SK-N-SH treated with all-trans-retinoic acid at 6 μM for 48 hours (cell line): ENCODE data around the gene ANXA5.
"Not testable (repeated sequence)": the region's sequence is repeated elsewhere in the genome, so short reads cannot be mapped to it uniquely, and the experiment has no call there.

Source experiments
- ATAC-seq: fragments of 200-7000 bp; cut with Tn5 transposase; 3 replicates; pipeline ENCODE4 v1.9.1; 2020; ENCODE audit warnings: mild to moderate bottlenecking, moderate library complexity
- ARNTL ChIP-seq: fragments of 450-650 bp; formaldehyde crosslinking; IDR thresholded peaks from 2 replicates; pipeline ENCODE4 v1.5.0; 2020; ENCODE audit warnings: low read depth, mild to moderate bottlenecking, moderate library complexity, borderline replicate concordance
- CSDC2 ChIP-seq: fragments of 250-450 bp; sonication (Bioruptor Pico); IDR thresholded peaks from 2 replicates; pipeline ENCODE4 v1.5.0; 2020; ENCODE audit warnings: mild to moderate bottlenecking, moderate library complexity
- ESRRG ChIP-seq: fragments of 250-450 bp; sonication (Bioruptor Pico); IDR thresholded peaks from 2 replicates; pipeline ENCODE4 v1.6.1; 2021; ENCODE audit warnings: mild to moderate bottlenecking
- GLIS3 ChIP-seq: fragments of 250-450 bp; sonication (Bioruptor Pico); IDR thresholded peaks from 2 replicates; pipeline ENCODE4 v1.5.0; 2020; ENCODE audit warnings: mild to moderate bottlenecking, moderate library complexity
- ISL1 ChIP-seq: fragments of 250-450 bp; sonication (Bioruptor Pico); IDR thresholded peaks from 2 replicates; pipeline ENCODE4 v2.1.2; 2022; ENCODE audit warnings: mild to moderate bottlenecking, moderate library complexity
- OSR1 ChIP-seq: fragments of 250-450 bp; sonication (Bioruptor Pico); IDR thresholded peaks from 2 replicates; pipeline ENCODE4 v1.8.0; 2022; ENCODE audit warnings: moderate library complexity, mild to moderate bottlenecking, inconsistent platforms
- SNAI2 ChIP-seq: fragments of 250-450 bp; sonication (Bioruptor Pico); IDR thresholded peaks from 2 replicates; pipeline ENCODE4 v1.5.0; 2020; ENCODE audit warnings: mild to moderate bottlenecking, moderate library complexity
- TCF4 ChIP-seq: fragments of 250-450 bp; sonication (Bioruptor Pico); IDR thresholded peaks from 2 replicates; pipeline ENCODE4 v1.8.0; 2021; ENCODE audit warnings: mild to moderate bottlenecking, moderate library complexity, borderline replicate concordance
- TOX ChIP-seq: fragments of 250-450 bp; sonication (Bioruptor Pico); IDR thresholded peaks from 2 replicates; pipeline ENCODE4 v1.8.0; 2021; ENCODE audit warnings: mild to moderate bottlenecking, moderate library complexity, borderline replicate concordance
- ZC3H10 ChIP-seq: fragments of 250-450 bp; sonication (Bioruptor Pico); IDR thresholded peaks from 2 replicates; pipeline ENCODE4 v1.5.1; 2021; ENCODE audit warnings: mild to moderate bottlenecking, moderate library complexity
- ZFP3 ChIP-seq: fragments of 250-450 bp; sonication (Bioruptor Pico); IDR thresholded peaks from 2 replicates; pipeline ENCODE4 v1.5.0; 2020; ENCODE audit warnings: mild to moderate bottlenecking, moderate library complexity
- ZFP30 ChIP-seq: fragments of 450-650 bp; formaldehyde crosslinking; IDR thresholded peaks from 2 replicates; pipeline ENCODE4 v1.5.0; 2022; ENCODE audit warnings: mild to moderate bottlenecking, moderate library complexity
- ZNF565 ChIP-seq: fragments of 450-650 bp; formaldehyde crosslinking; conservative IDR thresholded peaks from 2 replicates; pipeline ENCODE4 v1.5.0; 2020; ENCODE audit warnings: low read depth, mild to moderate bottlenecking, moderate library complexity
- ZNF70 ChIP-seq: fragments of 450-650 bp; formaldehyde crosslinking; IDR thresholded peaks from 2 replicates; pipeline ENCODE4 v1.5.0; 2020; ENCODE audit warnings: mild to moderate bottlenecking, moderate library complexity
- TF ChIP-seq, protein P1 (sequence below): fragments of 250-450 bp; sonication (Bioruptor Pico); IDR thresholded peaks from 2 replicates; pipeline ENCODE4 v1.5.1; 2021; ENCODE audit warnings: mild to moderate bottlenecking, moderate library complexity
- TF ChIP-seq, protein P2 (sequence below): fragments of 250-450 bp; sonication (Bioruptor Pico); IDR thresholded peaks from 2 replicates; pipeline ENCODE4 v1.8.0; 2021; ENCODE audit warnings: low read depth, mild to moderate bottlenecking, moderate library complexity, borderline replicate concordance
- TF ChIP-seq, protein P3 (sequence below): fragments of 250-450 bp; sonication (Bioruptor Pico); IDR thresholded peaks from 2 replicates; pipeline ENCODE4 v1.5.0; 2020; ENCODE audit warnings: mild to moderate bottlenecking, moderate library complexity

Gene ANXA5

DNA sequence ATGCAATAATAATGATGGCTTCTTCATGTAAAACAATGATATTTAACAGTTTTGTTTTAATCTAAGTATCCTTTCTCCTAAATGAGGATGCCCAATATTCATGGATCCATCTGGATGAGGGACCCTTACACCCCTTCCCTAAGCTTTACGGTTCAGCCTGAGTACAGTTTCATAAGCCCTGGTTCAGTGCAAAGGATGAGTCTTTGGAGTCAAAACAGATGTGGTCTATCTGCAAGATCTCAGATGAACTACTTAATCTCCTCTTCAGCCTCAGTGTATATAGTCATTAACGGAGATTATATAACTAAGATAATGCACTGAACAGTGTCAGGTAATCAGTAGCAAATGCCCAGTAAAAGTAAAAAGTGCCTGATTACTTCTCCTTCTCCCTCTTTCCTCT lies 22.1 kb downstream of the ANXA5 start (continued):
- no peak for TF ChIP-seq ZNF70 (CRISPR knock-in tag)
- TF ChIP-seq ZNF565 (CRISPR knock-in tag): no peak

DNA sequence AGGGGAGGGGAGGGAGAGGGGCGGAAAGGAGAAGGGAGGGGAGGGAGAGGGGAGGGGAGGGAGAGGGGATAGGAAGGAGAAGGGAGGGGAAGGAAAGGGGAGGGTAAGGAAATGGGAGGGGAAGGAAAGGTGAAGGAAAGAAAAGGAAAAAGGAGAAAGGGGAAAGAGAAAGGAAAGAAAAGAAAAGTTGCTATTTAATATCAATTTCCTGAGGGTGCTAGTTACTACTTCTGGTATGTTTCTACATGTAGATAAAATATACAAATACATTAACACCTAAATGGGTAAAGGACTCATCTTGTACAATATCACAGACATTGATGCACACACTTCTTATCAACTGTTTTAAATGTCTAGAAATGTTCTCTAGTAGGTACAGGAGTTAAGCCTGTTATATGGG lies 22.6 kb downstream of the ANXA5 start:
- ATAC-seq: no peak
- TF ChIP-seq OSR1 (CRISPR knock-in tag) (no peak), ARNTL (CRISPR knock-in tag) (no peak), TCF4 (no peak)

DNA sequence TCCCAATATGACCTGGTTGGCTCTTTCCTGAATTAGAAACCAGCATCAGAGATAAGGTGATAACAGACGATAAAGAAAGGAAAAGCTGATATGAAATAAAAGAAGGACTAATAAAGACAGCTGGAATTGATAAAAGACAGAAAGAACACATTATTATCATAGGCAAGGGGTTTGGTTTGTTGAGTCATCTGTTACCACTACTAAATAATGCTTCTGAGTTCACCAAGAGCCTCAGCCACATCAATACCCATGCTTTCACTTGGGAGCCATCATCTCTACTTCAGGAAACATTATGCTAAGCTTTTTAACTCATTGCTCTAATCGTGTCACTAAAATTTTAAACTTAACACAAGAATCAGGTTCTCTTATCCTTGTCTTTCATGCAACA lies 27.6 kb downstream of the ANXA5 start:
- ATAC-seq: peak; percentile 76

DNA sequence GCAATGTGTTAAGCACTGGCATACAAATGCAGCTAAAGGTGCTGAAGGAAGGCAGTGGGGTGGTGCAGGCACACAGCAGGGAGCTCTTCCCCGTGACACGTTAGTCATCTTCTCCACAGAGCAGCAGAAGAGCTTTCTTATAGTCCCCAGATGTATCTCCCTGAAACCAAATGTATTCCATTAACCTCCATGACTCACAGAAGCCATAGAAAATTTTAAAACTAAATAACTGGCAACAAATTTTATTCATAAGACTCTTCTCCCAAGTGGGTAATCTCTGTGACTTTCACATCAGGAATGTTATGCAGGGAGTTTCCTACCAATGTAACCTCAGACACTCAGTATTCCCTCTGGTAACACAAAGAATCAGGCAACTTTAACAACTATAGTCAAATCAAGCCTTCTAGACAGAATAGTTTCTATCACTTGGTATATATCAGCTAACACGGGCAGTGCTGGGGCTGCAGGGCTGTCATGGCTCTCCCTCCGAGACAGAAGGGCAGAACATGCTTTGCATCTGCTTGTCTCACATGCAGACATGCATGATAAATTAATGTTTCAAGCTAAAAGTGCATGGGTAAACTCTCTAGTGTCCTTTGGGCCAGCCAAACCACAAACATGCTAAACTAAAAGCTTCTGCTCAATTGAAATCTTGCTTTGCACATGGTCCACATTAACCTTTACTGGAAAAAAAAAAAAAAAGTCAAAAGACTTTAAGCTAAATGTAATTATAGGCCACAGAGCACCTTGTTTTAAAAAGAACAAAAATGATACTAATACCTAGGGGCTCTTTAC lies 28.2 kb downstream of the ANXA5 start:
- peak; percentile 92 for ATAC-seq
- TF ChIP-seq ISL1 (peak; percentile 38; the same call in 1 of the 2 replicates), CSDC2 (CRISPR knock-in tag) (no peak)

More for the DNA sequence above, 27.6 kb downstream of the ANXA5 start:
- TF ChIP-seq ZNF70 (CRISPR knock-in tag) (no peak), ZFP3 (CRISPR knock-in tag) (no peak), ZC3H10 (CRISPR knock-in tag) (no peak)
- TF ChIP-seq, protein P1, sequence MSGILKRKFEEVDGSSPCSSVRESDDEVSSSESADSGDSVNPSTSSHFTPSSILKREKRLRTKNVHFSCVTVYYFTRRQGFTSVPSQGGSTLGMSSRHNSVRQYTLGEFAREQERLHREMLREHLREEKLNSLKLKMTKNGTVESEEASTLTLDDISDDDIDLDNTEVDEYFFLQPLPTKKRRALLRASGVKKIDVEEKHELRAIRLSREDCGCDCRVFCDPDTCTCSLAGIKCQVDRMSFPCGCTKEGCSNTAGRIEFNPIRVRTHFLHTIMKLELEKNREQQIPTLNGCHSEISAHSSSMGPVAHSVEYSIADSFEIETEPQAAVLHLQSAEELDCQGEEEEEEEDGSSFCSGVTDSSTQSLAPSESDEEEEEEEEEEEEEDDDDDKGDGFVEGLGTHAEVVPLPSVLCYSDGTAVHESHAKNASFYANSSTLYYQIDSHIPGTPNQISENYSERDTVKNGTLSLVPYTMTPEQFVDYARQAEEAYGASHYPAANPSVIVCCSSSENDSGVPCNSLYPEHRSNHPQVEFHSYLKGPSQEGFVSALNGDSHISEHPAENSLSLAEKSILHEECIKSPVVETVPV (CRISPR knock-in tag): no peak

DNA sequence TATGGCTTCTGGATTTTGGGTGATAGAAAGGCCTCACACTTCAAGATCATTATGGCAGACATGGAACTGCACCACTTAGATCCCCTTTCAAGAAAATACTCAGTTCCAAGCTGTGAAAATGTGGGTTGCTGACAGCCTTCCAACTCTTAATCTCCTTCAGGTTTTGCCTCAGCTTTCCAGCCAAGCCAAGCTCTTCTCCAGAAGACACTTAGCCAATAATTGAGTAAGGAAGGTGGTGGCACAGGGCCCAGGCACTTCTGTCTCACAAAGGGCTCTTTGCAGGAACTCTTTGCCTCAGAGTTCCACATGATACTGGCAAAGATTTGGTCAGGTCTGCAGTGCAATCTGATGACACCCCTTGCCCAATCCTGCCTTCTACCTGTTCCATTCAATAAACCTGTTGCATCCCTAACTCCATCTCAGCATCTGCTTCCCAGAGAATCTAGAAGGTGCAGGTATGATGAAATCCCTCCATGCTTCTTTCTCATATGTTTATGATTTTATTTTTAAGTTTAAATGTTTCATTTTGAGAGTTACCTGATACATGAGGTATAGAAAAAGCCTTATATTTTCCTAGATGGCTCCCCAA lies 30.6 kb downstream of the ANXA5 start:
- no peak for ATAC-seq
- TF ChIP-seq TOX (CRISPR knock-in tag) (no peak), ESRRG (CRISPR knock-in tag) (no peak), ZFP30 (no peak)

DNA sequence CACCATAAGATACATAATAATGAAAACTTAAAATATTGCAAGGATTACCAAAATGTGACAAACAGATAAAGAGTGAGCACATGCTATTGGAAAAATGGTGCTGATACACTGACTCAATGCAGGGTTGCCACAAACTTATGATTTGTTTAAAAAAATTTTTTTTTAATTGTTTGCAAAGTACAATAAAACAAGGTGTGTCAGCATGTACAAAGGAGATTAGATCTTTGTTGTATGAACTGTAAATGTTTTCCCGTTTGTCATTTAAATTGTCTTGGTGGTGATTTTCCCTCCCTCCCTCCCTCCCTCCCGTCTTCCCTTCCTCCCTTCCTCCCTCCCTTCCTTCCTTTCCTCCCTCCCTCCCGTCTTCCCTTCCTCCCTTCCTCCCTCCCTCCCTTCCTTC lies 31.4 kb downstream of the ANXA5 start:
- ATAC-seq: no peak

DNA sequence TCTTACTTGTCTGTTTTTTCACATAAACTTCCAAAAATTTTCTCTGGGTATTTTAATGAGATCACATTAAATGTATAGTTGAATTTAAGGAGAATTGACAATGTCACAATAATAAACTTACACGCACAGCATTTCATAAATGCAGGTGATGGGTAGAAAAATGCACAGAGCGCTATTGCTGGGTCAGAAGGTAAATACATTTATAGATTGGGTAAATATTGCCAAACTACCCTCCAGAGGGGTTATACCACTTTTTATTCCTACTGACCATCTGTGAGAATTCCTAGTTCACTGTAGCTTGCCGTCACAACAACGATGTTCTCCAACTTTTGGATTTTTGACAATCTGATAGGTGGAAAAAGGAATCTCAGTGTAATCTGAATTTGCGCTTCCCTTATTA lies 34.6 kb downstream of the ANXA5 start:
- TF ChIP-seq TCF4 (no peak), ZFP30 (no peak), TOX (CRISPR knock-in tag) (no peak), SNAI2 (no peak), ZFP3 (CRISPR knock-in tag) (no peak), CSDC2 (CRISPR knock-in tag) (no peak)
- TF ChIP-seq, protein P2, sequence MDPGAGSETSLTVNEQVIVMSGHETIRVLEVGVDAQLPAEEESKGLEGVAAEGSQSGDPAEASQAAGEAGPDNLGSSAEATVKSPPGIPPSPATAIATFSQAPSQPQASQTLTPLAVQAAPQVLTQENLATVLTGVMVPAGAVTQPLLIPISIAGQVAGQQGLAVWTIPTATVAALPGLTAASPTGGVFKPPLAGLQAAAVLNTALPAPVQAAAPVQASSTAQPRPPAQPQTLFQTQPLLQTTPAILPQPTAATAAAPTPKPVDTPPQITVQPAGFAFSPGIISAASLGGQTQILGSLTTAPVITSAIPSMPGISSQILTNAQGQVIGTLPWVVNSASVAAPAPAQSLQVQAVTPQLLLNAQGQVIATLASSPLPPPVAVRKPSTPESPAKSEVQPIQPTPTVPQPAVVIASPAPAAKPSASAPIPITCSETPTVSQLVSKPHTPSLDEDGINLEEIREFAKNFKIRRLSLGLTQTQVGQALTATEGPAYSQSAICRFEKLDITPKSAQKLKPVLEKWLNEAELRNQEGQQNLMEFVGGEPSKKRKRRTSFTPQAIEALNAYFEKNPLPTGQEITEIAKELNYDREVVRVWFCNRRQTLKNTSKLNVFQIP: no peak
- ATAC-seq: no peak

More for the DNA sequence above, 31.4 kb downstream of the ANXA5 start:
- TF ChIP-seq OSR1 (CRISPR knock-in tag) (no peak), TOX (CRISPR knock-in tag) (no peak), ZFP30 (no peak), ZNF70 (CRISPR knock-in tag) (no peak), ARNTL (CRISPR knock-in tag) (no peak), GLIS3 (CRISPR knock-in tag) (no peak)
- TF ChIP-seq, protein P3, sequence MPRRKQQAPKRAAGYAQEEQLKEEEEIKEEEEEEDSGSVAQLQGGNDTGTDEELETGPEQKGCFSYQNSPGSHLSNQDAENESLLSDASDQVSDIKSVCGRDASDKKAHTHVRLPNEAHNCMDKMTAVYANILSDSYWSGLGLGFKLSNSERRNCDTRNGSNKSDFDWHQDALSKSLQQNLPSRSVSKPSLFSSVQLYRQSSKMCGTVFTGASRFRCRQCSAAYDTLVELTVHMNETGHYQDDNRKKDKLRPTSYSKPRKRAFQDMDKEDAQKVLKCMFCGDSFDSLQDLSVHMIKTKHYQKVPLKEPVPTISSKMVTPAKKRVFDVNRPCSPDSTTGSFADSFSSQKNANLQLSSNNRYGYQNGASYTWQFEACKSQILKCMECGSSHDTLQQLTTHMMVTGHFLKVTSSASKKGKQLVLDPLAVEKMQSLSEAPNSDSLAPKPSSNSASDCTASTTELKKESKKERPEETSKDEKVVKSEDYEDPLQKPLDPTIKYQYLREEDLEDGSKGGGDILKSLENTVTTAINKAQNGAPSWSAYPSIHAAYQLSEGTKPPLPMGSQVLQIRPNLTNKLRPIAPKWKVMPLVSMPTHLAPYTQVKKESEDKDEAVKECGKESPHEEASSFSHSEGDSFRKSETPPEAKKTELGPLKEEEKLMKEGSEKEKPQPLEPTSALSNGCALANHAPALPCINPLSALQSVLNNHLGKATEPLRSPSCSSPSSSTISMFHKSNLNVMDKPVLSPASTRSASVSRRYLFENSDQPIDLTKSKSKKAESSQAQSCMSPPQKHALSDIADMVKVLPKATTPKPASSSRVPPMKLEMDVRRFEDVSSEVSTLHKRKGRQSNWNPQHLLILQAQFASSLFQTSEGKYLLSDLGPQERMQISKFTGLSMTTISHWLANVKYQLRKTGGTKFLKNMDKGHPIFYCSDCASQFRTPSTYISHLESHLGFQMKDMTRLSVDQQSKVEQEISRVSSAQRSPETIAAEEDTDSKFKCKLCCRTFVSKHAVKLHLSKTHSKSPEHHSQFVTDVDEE (CRISPR knock-in tag): no peak
- TF ChIP-seq, all 23 proteins: peak for 0

DNA sequence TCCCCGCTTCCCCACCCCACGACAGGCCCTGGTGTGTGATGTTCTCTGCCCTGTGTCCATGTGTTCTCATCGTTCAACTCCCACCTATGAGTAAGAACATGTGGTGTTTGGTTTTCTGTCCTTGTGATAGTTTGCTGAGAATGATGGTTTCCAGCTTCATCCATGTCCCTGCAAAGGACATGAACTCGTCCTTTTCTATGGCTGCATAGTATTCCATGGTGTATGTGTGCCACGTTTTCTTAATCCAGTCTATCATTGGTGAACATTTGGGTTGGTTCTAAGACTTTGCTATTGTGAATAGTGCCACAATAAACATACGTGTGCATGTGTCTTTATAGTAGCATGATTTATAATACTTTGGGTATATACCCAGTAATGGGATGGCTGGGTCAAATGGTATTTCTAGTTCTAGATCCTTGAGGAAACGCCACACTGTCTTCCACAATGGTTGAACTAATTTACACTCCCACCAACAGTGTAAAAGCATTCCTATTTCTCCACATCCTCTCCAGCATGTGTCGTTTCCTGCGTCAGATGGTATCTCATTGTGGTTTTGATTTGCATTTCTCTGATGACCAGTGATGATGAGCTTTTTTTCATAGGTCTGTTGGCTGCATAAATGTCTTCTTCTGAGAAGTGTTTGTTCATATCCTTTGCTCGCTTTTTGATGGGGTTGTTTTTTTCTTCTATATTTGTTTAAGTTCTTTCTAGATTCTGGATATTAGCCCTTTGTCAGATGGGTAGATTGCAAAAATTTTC lies 36.4 kb downstream of the ANXA5 start:
- ATAC-seq: not testable (repeated sequence)
